ENCODE data around the gene MON2. TPM values are rescaled to one million over a fixed set of nuclear protein-coding genes. Genes with fewer than 3 reads are reported as not detected.

Gene MON2
- polyA plus RNA-seq, 1 experiment = 7.8 TPM

GRCh38 chr12:62603061-62603810 is 136.6 kb downstream of the MON2 start:
- H3K4me3 ChIP-seq (ENCODE audit: low read depth, low read length) = peak overlapping the region; percentile 69
- ChIA-PET POLR2A (interaction anchor here (0.5 to 0.9 kb wide), 6 partner anchors 9 to 246 kb away, joined by 3 to 14 read pairs (median 4); no protein-coding TSS in a partner anchor), CTCF (interaction anchor here (0.7 to 3.0 kb wide), 18 partner anchors 9 to 195 kb away, joined by 3 to 33 read pairs (median 4); no protein-coding TSS in a partner anchor)
- H3K27me3 ChIP-seq (ENCODE audit: control insufficient read depth, insufficient read depth, low read length) = no peaks in the 10 kb centered on the region
- peak; percentile 47 for DNase-seq (ENCODE audit: low read depth)
- peak; percentile 58 for TF ChIP-seq CTCF (IDR thresholded peaks at IDR 0.05; ENCODE audit: insufficient read depth, low read depth, low read length)
- H3K36me3 ChIP-seq (ENCODE audit: control insufficient read depth, insufficient read depth, low read length) = no peaks in the 10 kb centered on the region

- Histone ChIP-seq H3K36me3 (ENCODE audit: control insufficient read depth, insufficient read depth, low read length) (no peaks in the 10 kb centered on the region), H3K4me3 (ENCODE audit: low read depth, low read length) (peak overlapping the region; percentile 69), H3K27me3 (ENCODE audit: control insufficient read depth, insufficient read depth, low read length) (no peaks in the 10 kb centered on the region)
- ChIA-PET POLR2A (interaction anchor here (0.5 to 0.6 kb wide), 2 partner anchors 8 to 145 kb away, joined by 3 to 14 read pairs; no protein-coding TSS in a partner anchor), CTCF (interaction anchor here (0.8 to 3.0 kb wide), 13 partner anchors 10 to 195 kb away, joined by 3 to 33 read pairs (median 4); no protein-coding TSS in a partner anchor)
- DNase-seq (ENCODE audit: low read depth) = no peak
- TF ChIP-seq CTCF (IDR thresholded peaks at IDR 0.05; ENCODE audit: insufficient read depth, low read depth, low read length) = no peak
These were observed 137.1 kb downstream of the MON2 start for GRCh38 chr12:62603811-62604098.

- TF ChIP-seq CTCF (IDR thresholded peaks at IDR 0.05; ENCODE audit: insufficient read depth, low read depth, low read length) = no peak
- CTCF ChIA-PET = interaction anchor here (1.3 to 3.0 kb wide), 6 partner anchors 44 to 194 kb away, joined by 3 to 33 read pairs (median 6); no protein-coding TSS in a partner anchor
- Histone ChIP-seq H3K36me3 (ENCODE audit: control insufficient read depth, insufficient read depth, low read length) (no peaks in the 10 kb centered on the region), H3K27me3 (ENCODE audit: control insufficient read depth, insufficient read depth, low read length) (no peaks in the 10 kb centered on the region), H3K4me3 (ENCODE audit: low read depth, low read length) (peak overlapping the region; percentile 69)
- POLR2A ChIA-PET = no interaction called here
- DNase-seq (ENCODE audit: low read depth) = no peak
These were observed 137.7 kb downstream of the MON2 start for GRCh38 chr12:62604373-62604772.

- ChIA-PET POLR2A (interaction anchor here (0.6 kb wide), 1 partner anchor 88 kb away, joined by 3 read pairs; no protein-coding TSS in a partner anchor), CTCF (interaction anchor here (0.7 to 1.6 kb wide), 5 partner anchors 55 to 208 kb away, joined by 3 to 12 read pairs (median 4); no protein-coding TSS in a partner anchor)
- Histone ChIP-seq H3K36me3 (ENCODE audit: control insufficient read depth, insufficient read depth, low read length) (no peaks in the 10 kb centered on the region), H3K27me3 (ENCODE audit: control insufficient read depth, insufficient read depth, low read length) (no peaks in the 10 kb centered on the region), H3K4me3 (ENCODE audit: low read depth, low read length) (peak overlapping the region; percentile 69)
- no peak for TF ChIP-seq CTCF (IDR thresholded peaks at IDR 0.05; ENCODE audit: insufficient read depth, low read depth, low read length)
- DNase-seq (ENCODE audit: low read depth) = no peak
These were observed 138.2 kb downstream of the MON2 start for GRCh38 chr12:62604871-62605270.

GRCh38 chr12:62605981-62606380 is 139.4 kb downstream of the MON2 start:
- ChIA-PET CTCF (interaction anchor here (0.7 to 1.6 kb wide), 7 partner anchors 54 to 207 kb away, joined by 3 to 12 read pairs (median 4); no protein-coding TSS in a partner anchor), POLR2A (interaction anchor here (0.6 kb wide), 1 partner anchor 190 kb away, joined by 3 read pairs; no protein-coding TSS in a partner anchor)
- DNase-seq (ENCODE audit: low read depth) = no peak
- Histone ChIP-seq H3K27me3 (ENCODE audit: control insufficient read depth, insufficient read depth, low read length) (no peaks in the 10 kb centered on the region), H3K36me3 (ENCODE audit: control insufficient read depth, insufficient read depth, low read length) (0 out of 2 replicates have a peak, but pooled peaks cover 1% of the 10 kb centered on the region), H3K4me3 (ENCODE audit: low read depth, low read length) (no peak overlapping the region)
- TF ChIP-seq CTCF (IDR thresholded peaks at IDR 0.05; ENCODE audit: insufficient read depth, low read depth, low read length) = no peak
